Central memory CD8-positive, alpha-beta T cell (primary cell): Measurements from ENCODE around the gene TULP1.
A peak's percentile ranks its signal among the peaks of the same experiment; 100 is the strongest.

ENCODE experiments used
- ATAC-seq: fragments of 150-1000 bp; cut with Tn5 transposase; replicated peaks from 2 replicates; pipeline ENCODE4 v1.10.0; 2022; ENCODE audit warnings: mild to moderate bottlenecking, moderate FRiP score, moderate number of reproducible peaks; ENCODE audit not compliant: poor library complexity, severe bottlenecking; ENCODE audit errors: extremely low read depth
- DNase-seq, 2 donors: peaks; one replicate each; pipeline ENCODE4 v3.0.0; 2021; ENCODE audit warnings: low spot score in 2 of 2
- H3K27ac Mint-ChIP-seq: one replicate; pipeline ENCODE4 v1.8.0; 2022; ENCODE audit warnings: low read depth, mild to moderate bottlenecking, moderate library complexity, mixed read lengths
- H3K27me3 Mint-ChIP-seq: one replicate; pipeline ENCODE4 v1.8.0; 2022; ENCODE audit warnings: mixed read lengths
- H3K36me3 Mint-ChIP-seq: one replicate; pipeline ENCODE4 v1.8.0; 2022; ENCODE audit warnings: mild to moderate bottlenecking, moderate library complexity, mixed read lengths; ENCODE audit not compliant: insufficient read depth
- H3K4me1 Mint-ChIP-seq: one replicate; pipeline ENCODE4 v1.8.0; 2022; ENCODE audit warnings: mixed read lengths
- H3K4me3 Mint-ChIP-seq: one replicate; pipeline ENCODE4 v1.8.0; 2022; ENCODE audit warnings: mild to moderate bottlenecking, moderate library complexity, mixed read lengths
- H3K9me3 Mint-ChIP-seq: one replicate; pipeline ENCODE4 v1.8.0; 2022; ENCODE audit warnings: mixed read lengths

Gene TULP1

DNA sequence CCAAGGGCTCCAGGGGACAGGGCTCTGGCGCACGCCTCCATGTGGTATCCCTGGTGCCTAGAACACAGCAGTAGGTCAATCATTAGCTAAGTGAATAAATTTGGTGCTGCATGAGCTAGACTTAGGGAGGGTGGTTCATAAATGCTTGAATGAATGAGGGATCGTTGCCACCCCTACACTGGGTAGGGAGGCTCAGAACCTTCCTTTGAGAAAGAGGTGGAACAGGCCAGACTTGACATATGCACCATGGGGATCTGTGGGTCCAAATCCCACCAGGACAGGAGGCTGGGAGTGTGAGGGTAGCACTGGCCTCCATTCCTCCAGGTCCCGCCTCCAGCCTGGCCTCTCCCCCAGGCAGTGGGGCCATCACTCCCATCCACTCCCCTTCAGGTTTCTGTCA lies 29.6 kb downstream of the TULP1 start:
- peak overlapping the region; percentile 59 for H3K27ac Mint-ChIP-seq
- H3K4me1 Mint-ChIP-seq, result peaks cover 8% of the 10 kb centered on the region
- no peaks in the 10 kb centered on the region for H3K9me3 Mint-ChIP-seq
- no peaks in the 10 kb centered on the region for H3K36me3 Mint-ChIP-seq
- ATAC-seq, result no peak
- H3K4me3 Mint-ChIP-seq, result no peak overlapping the region
- DNase-seq, result no peak
- H3K27me3 Mint-ChIP-seq, result no peaks in the 10 kb centered on the region

DNA sequence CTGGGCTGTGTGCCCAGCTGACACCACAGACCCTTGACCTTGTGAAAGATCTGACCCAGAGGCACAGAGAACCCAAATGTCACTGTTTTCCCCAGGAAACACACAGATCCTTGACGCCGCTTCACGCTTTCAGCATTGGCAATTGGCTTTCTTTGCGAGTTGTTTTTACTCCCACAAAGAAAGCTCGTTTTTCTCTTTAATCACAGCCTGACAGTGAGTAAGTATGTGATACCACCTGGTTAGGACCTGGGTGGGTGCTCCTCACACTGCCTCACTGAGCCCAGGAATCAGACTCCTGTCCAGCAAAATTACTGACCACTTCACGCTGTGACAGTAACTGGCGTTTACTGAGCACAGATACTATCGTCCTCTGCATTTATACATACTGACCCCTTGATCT lies 31.5 kb downstream of the TULP1 start:
- Mint-ChIP-seq H3K4me3 (no peak overlapping the region), H3K27ac (no peak overlapping the region), H3K9me3 (no peaks in the 10 kb centered on the region), H3K36me3 (no peaks in the 10 kb centered on the region), H3K27me3 (no peaks in the 10 kb centered on the region), H3K4me1 (no peaks in the 10 kb centered on the region)
- DNase-seq, result no peak
- ATAC-seq, result no peak

DNA sequence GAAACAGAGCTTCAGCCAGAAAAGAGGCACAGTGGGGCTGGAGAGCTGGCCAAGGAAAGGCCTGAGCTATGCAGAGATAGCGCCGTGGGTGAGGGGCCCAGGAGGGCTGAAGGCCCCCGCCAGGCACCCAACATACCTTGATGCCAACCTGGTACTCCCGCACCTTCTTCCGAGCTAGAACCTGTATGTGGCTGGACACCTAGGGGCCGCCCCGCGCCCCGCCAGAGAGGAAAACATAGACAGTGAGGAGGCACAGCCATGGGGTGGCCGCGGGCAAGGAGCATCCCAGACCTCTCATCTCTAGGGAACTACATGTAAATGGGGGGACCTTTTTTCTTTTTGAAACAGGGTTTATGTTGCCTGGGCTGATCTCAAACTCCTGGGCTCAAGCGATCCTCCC lies 32.5 kb downstream of the TULP1 start:
- DNase-seq, result no peak
- no peak overlapping the region for H3K27ac Mint-ChIP-seq

DNA sequence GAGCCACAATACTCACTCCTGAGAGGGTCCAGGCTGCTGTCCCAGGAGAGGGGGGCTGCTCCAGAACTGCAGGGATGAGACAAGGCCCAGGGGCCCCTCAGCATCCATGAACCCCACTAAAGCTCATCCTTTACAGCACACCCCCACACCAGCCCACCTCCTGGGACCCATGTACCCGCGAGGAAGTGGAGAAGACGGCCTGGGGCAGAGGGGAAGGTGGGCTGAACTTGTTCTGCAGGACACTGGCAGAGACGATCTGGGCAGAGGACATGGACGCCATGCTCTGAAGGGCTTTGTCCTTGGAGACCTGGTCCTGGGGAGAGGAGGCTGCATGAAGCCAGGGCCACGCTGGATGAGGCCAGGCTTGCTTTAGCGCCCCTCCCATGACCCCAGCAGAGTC lies 34.4 kb downstream of the TULP1 start:
- Mint-ChIP-seq H3K9me3 (no peaks in the 10 kb centered on the region), H3K27ac (no peak overlapping the region)

More for the DNA sequence above, 32.5 kb downstream of the TULP1 start:
- H3K27me3 Mint-ChIP-seq, result no peaks in the 10 kb centered on the region
- H3K36me3 Mint-ChIP-seq, result peaks cover 1% of the 10 kb centered on the region
- no peaks in the 10 kb centered on the region for H3K4me1 Mint-ChIP-seq
- no peak for ATAC-seq
- no peak overlapping the region for H3K4me3 Mint-ChIP-seq
- no peaks in the 10 kb centered on the region for H3K9me3 Mint-ChIP-seq

DNA sequence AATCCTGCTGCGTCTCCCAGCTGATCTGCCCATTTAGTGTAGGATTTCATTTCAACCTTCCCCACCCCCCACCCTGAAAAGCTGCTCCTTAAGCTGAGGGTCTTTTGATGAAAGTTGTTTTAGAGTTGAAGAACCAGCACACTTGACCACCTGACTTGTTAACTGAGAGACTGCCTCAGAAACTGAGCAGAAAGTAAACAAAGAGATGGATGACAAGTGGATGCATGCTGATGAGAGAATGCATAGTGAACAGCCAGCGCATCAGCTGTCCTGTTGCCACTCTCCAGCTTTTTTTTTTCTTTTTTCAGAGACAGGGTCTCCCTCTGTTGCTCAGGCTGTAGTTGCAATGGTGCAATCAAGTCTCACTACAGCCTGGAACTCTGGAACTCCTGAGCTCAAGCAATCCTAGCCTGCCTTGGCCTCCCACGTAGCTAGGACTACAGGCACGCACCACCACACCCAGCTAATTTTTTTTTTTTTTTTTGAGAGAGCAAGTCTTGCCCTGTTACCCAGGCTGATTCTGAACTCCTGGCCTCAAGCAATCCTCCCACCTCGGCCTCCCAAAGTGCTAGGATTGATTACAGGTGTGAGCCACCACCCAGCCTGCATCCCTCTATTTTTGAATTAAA lies 35.0 kb downstream of the TULP1 start:
- Mint-ChIP-seq H3K4me3 (no peak overlapping the region), H3K9me3 (no peaks in the 10 kb centered on the region), H3K4me1 (no peaks in the 10 kb centered on the region), H3K27me3 (no peaks in the 10 kb centered on the region), H3K27ac (no peak overlapping the region), H3K36me3 (peaks cover 7% of the 10 kb centered on the region)
- no peak for DNase-seq
- ATAC-seq, result no peak

More for the DNA sequence above, 34.4 kb downstream of the TULP1 start:
- peaks cover 3% of the 10 kb centered on the region for H3K36me3 Mint-ChIP-seq
- H3K27me3 Mint-ChIP-seq, result no peaks in the 10 kb centered on the region
- ATAC-seq (no peak), DNase-seq (no peak)
- no peaks in the 10 kb centered on the region for H3K4me1 Mint-ChIP-seq
- H3K4me3 Mint-ChIP-seq, result no peak overlapping the region

DNA sequence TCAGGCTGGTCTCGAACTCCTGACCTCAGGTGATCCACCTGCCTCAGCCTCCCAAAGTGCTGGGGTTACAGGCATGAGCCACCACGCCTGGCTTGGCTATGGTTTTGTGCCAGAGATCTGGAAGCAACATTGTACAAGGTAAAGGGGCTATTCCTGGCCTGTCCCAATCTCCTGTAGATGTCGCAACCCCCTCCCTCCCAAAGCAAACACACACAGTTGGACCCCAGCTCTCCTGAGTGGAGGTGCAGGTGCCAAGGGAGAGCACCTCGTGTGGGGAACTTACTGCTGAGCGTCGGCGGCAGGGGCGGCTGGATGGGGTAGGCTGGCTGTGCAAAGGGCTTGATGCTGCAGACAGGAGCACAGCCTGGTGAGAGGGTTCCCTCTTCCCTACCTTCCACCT lies 35.7 kb downstream of the TULP1 start:
- DNase-seq (no peak), ATAC-seq (no peak)
- H3K9me3 Mint-ChIP-seq, result no peaks in the 10 kb centered on the region
- H3K36me3 Mint-ChIP-seq, result peaks cover 10% of the 10 kb centered on the region
- no peak overlapping the region for H3K27ac Mint-ChIP-seq
- H3K4me3 Mint-ChIP-seq, result no peak overlapping the region
- H3K27me3 Mint-ChIP-seq, result no peaks in the 10 kb centered on the region
- H3K4me1 Mint-ChIP-seq, result no peaks in the 10 kb centered on the region

DNA sequence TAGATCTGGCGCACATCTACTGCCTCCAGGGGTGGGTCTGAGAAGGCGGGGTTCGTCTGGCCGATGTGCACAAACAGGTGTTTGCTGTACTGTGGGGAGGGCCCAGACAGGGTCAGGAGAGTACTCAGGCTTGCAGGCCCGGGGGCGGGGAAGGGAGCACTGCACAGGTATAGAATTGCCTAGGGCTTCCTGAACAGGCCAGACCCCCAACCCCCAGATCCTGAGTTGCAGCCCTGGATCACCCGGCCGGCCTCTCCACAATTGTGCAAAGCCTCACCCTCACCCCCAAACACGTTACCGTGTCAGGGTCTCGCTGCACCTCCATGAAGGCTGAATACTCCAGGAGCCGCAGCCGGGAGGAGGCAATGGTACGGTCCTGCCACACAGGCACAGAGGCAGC lies 36.7 kb downstream of the TULP1 start:
- no peak for DNase-seq
- peaks cover under 1% of the 10 kb centered on the region for H3K4me1 Mint-ChIP-seq
- peaks cover 18% of the 10 kb centered on the region for H3K36me3 Mint-ChIP-seq
- H3K27ac Mint-ChIP-seq, result no peak overlapping the region
- no peaks in the 10 kb centered on the region for H3K9me3 Mint-ChIP-seq
- ATAC-seq, result no peak
- H3K4me3 Mint-ChIP-seq, result no peak overlapping the region
- no peaks in the 10 kb centered on the region for H3K27me3 Mint-ChIP-seq

DNA sequence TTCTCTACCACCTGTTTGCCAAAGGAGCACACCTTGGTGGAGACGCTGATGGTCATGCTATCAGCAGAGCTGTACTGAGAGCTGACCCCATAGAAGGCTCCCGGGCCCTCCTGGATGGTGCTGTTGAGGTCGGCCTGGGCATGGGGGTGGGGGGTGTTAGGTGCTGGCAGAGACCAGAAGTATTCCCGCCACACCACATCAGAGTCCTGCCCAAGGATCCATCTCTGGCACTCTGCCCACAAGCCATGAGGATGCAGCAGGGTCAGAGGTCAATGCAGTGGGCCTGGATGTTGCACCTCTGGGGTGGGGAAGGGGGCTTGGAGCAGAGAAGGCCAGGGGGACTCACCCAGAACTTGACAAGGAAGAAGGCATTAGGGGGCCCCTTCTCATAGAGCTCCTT lies 37.1 kb downstream of the TULP1 start:
- H3K36me3 Mint-ChIP-seq, result peaks cover 20% of the 10 kb centered on the region
- ATAC-seq, result no peak
- H3K27ac Mint-ChIP-seq, result no peak overlapping the region
- no peaks in the 10 kb centered on the region for H3K9me3 Mint-ChIP-seq
- H3K4me1 Mint-ChIP-seq, result peaks cover 5% of the 10 kb centered on the region
- no peak overlapping the region for H3K4me3 Mint-ChIP-seq
- no peaks in the 10 kb centered on the region for H3K27me3 Mint-ChIP-seq
- DNase-seq, result no peak

DNA sequence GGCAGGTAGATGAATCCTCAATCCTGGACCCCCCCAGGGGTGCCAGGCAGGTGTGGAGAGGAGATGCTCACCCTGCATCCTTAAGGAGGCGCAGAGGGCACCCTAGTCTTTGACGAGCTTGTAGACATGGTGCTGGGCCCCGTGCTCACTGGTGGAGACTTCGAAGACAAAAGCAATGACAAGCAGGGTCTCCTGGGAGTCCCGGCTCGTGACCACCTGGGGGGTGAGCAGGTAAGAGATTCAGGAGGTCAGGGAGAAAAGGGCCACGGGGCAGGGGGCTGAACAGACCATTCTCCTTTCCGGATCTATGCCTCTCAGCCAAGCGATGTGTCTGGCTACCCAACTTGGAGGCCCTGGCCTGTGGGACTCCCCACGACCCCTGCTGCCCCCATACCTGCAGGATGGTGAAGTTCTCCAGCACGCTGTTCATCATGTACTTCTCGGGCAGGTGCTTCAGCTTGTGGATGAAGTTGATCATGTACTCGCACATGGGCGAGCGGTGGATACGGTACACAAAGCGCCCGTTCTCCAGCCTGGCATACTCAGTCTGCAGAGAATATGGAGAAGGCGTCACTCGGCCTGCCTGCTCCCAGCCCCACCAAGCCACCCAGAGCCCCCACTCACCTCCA lies 37.6 kb downstream of the TULP1 start:
- no peak for ATAC-seq

DNA sequence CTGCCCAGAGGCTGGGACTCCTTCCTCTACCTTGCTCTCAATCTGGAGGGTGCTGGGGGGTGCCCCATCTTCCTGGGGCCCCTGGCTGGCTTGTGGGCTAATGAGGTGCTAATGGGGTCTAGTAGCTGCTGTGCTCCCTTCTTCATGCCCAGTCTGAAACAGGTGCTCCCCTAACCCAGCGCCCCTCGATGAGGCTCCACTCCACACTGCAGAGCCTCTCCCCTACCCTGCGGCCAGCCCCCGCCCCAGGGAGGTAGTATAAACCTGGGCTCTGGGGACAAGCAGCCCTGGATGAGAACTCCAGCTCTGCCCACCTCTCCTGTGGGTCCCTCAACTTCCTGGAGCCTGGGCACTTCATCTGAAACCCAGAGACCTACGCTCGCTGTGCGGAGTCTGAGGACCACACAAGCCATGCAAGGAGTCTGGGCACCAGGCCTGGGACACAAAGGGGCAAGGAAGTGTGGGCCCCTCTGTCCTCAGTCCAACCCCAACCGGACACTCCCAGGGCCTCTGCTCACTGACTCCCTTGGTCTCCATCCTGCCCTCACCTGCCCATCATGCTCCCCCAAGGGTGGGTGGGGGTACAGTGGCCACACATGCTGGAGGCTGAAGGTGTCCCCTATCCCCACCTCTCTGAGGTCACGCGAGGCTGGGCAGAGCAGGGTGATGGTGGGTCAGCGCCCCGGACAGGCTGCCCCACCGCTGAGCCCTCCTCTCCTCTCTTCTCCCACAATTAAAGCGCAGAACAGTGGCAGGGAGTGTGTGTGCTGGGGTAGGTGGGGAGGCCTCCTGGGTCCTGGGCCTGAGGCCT lies 38.4 kb downstream of the TULP1 start:
- peak overlapping the region; percentile 61 for H3K27ac Mint-ChIP-seq
- ATAC-seq (no peak), DNase-seq (no peak)
- peaks cover 32% of the 10 kb centered on the region for H3K36me3 Mint-ChIP-seq
- peaks cover 17% of the 10 kb centered on the region for H3K4me1 Mint-ChIP-seq
- no peaks in the 10 kb centered on the region for H3K9me3 Mint-ChIP-seq
- no peak overlapping the region for H3K4me3 Mint-ChIP-seq
- H3K27me3 Mint-ChIP-seq, result no peaks in the 10 kb centered on the region

More for the DNA sequence above, 37.6 kb downstream of the TULP1 start:
- H3K9me3 Mint-ChIP-seq, result no peaks in the 10 kb centered on the region
- H3K36me3 Mint-ChIP-seq, result peaks cover 26% of the 10 kb centered on the region
- peak overlapping the region; percentile 61 for H3K27ac Mint-ChIP-seq
- no peak for DNase-seq
- H3K27me3 Mint-ChIP-seq, result no peaks in the 10 kb centered on the region
- no peak overlapping the region for H3K4me3 Mint-ChIP-seq
- peaks cover 10% of the 10 kb centered on the region for H3K4me1 Mint-ChIP-seq

DNA sequence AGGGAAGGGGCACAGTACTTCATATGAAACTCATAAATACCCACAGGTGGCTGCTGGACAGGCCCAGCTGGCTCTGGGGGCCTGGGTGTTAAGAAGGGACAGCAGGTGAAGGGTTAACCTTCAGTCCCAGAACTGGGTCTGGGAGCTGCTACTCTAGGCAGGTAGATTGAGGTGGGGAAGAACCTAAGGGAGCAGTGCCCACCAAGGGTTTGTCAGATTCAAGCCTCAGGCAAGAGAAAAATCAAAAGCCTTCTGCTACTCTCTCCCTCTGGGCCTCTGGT lies 38.9 kb downstream of the TULP1 start:
- H3K36me3 Mint-ChIP-seq, result peaks cover 36% of the 10 kb centered on the region
- peaks cover 22% of the 10 kb centered on the region for H3K4me1 Mint-ChIP-seq
- no peaks in the 10 kb centered on the region for H3K27me3 Mint-ChIP-seq
- ATAC-seq (no peak), DNase-seq (no peak)
- peak overlapping the region; percentile 61 for H3K27ac Mint-ChIP-seq
- no peaks in the 10 kb centered on the region for H3K9me3 Mint-ChIP-seq
- no peak overlapping the region for H3K4me3 Mint-ChIP-seq

DNA sequence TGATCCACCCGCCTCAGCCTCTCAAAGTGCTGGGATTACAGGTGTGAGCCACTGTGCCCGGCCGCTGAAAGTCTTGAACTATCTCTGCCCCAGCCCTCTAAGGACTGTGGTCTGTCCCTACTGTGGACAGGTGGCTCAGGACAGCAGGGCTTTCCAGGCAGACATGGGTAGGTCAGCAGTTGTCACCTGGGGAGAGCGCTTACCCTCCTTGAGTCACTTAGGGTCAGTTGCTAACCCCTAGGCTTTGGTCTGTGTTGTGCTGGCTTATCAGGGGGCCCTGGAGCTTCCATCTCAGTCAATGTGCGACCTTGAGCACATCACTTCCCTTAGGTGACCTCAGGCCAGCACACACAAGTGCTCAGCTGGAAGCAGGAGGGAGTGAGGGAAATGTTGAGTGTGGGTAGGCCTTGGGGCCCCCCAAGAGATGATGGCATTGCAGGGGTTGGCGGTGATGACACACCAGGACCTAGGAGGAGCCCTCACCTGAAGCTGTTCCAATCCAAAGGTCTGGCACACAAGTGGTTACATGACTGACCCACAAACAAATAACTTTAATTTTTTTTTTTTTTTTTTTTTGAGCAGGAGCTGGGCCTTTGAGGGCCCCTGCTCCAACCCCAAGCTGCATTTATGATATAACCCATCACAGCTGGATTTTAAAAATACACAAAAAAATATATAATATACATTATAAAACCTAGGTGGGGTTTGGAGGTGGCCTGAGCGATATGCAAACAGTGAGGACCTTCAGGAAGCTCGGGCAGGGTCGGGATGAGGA lies 39.4 kb downstream of the TULP1 start:
- no peaks in the 10 kb centered on the region for H3K27me3 Mint-ChIP-seq

More for the DNA sequence above, 39.4 kb downstream of the TULP1 start:
- Mint-ChIP-seq H3K9me3 (no peaks in the 10 kb centered on the region), H3K36me3 (peaks cover 41% of the 10 kb centered on the region), H3K4me1 (peaks cover 28% of the 10 kb centered on the region), H3K4me3 (no peak overlapping the region), H3K27ac (no peak overlapping the region)
- DNase-seq, result no peak
- no peak for ATAC-seq
